Measurements from ENCODE around the gene ARV1. TPM values are rescaled to one million over a fixed set of nuclear protein-coding genes. Genes with fewer than 3 reads are reported as not detected.
A peak's percentile ranks its signal among the peaks of the same experiment; 100 is the strongest.

ARV1 gene
- 12.9 TPM for total RNA-seq
- long read RNA-seq, transcript ARV1-201 (6 exons, 1,335 nt): major isoform, 19 of 24 reads
- long read RNA-seq, partial matches to known transcripts: 1 of 24 reads
- long read RNA-seq, other reads (novel, unspliced or antisense): 4 of 24 reads

GRCh38 chr1:230978491-230979388 lies at the start of gene ARV1, which contains the start of gene TTC13:
Gene ARV1 (plus strand): TSS chr1:230979094. CDS start chr1:230979106, 12 bp downstream.
Gene TTC13 (minus strand): TSS chr1:230978861. CDS start chr1:230978830, 31 bp downstream.
- DNase-seq (ENCODE audit: low spot score): peak; percentile 99

GRCh38 chr1:230930986-230931385 lies 47.9 kb upstream of the ARV1 start:
- no peak for DNase-seq (ENCODE audit: low spot score)

GRCh38 chr1:230935852-230936251 lies 43.0 kb upstream of the ARV1 start:
- no peak for DNase-seq (ENCODE audit: low spot score)

GRCh38 chr1:230936475-230936874 lies 42.4 kb upstream of the ARV1 start:
- no peak for DNase-seq (ENCODE audit: low spot score)

- no peak for DNase-seq (ENCODE audit: low spot score)
Observed at GRCh38 chr1:230937371-230937770, 41.5 kb upstream of the ARV1 start.

- DNase-seq (ENCODE audit: low spot score): no peak
Observed at GRCh38 chr1:230938924-230939368, 39.9 kb upstream of the ARV1 start.

GRCh38 chr1:230939806-230940489 lies 38.9 kb upstream of the ARV1 start:
- no peak for DNase-seq (ENCODE audit: low spot score)

GRCh38 chr1:230940848-230941247 lies 38.0 kb upstream of the ARV1 start:
- DNase-seq (ENCODE audit: low spot score): no peak

- DNase-seq (ENCODE audit: low spot score): no peak
Observed at GRCh38 chr1:230943048-230943593, 35.8 kb upstream of the ARV1 start.

GRCh38 chr1:230948301-230948700 lies 30.6 kb upstream of the ARV1 start:
- DNase-seq (ENCODE audit: low spot score): no peak

- no peak for DNase-seq (ENCODE audit: low spot score)
Observed at GRCh38 chr1:230948903-230949302, 30.0 kb upstream of the ARV1 start.

- no peak for DNase-seq (ENCODE audit: low spot score)
Observed at GRCh38 chr1:230950404-230950803, 28.5 kb upstream of the ARV1 start.

- DNase-seq (ENCODE audit: low spot score): no peak
Observed at GRCh38 chr1:230957580-230957989, 21.3 kb upstream of the ARV1 start.

GRCh38 chr1:230958370-230958769 lies 20.5 kb upstream of the ARV1 start:
- DNase-seq (ENCODE audit: low spot score): no peak

GRCh38 chr1:230964896-230965295 lies 14.0 kb upstream of the ARV1 start:
- DNase-seq (ENCODE audit: low spot score): no peak

GRCh38 chr1:230965535-230965934 lies 13.4 kb upstream of the ARV1 start:
- DNase-seq (ENCODE audit: low spot score): no peak

GRCh38 chr1:230966358-230966873 lies 12.5 kb upstream of the ARV1 start:
- no peak for DNase-seq (ENCODE audit: low spot score)

- DNase-seq (ENCODE audit: low spot score): no peak
Observed at GRCh38 chr1:230970432-230970831, 8.5 kb upstream of the ARV1 start.

GRCh38 chr1:230971771-230972170 lies 7.1 kb upstream of the ARV1 start:
- DNase-seq (ENCODE audit: low spot score): no peak

- no peak for DNase-seq (ENCODE audit: low spot score)
Observed at GRCh38 chr1:230972855-230973271, 6.0 kb upstream of the ARV1 start.

- DNase-seq (ENCODE audit: low spot score): no peak
Observed at GRCh38 chr1:230975636-230976035, 3.3 kb upstream of the ARV1 start.
